Astrocyte (in vitro differentiated cells and primary cell): ENCODE results near the gene ANK3. TPM values are rescaled to one million over a fixed set of nuclear protein-coding genes. Genes with fewer than 3 reads are reported as not detected.

Experiments
- DNase-seq: peaks from one replicate; pipeline ENCODE4 v3.0.0-alpha.2; 2010; ENCODE audit warnings: low read depth
- FAIRE-seq: peaks from 2 replicates; lab custom pipeline; 2011; peaks lifted over from hg19 to GRCh38; lab: Jason Lieb, UNC
- H2AFZ ChIP-seq: 2 replicates; pipeline ENCODE4 v1.6.0; 2012; ENCODE audit warnings: low read depth, low read length, inconsistent platforms
- H3K27ac ChIP-seq: 2 replicates; pipeline ENCODE4 v1.5.1; 2011; ENCODE audit warnings: low read depth, low read length, inconsistent platforms
- H3K27me3 ChIP-seq: 2 replicates; pipeline ENCODE4 v1.6.0; 2011; ENCODE audit warnings: low read length, inconsistent platforms; ENCODE audit not compliant: insufficient read depth
- H3K36me3 ChIP-seq: 2 replicates; pipeline ENCODE4 v1.5.1; 2011; ENCODE audit warnings: low read length, inconsistent platforms; ENCODE audit not compliant: insufficient read depth
- H3K4me1 ChIP-seq: 2 replicates; pipeline ENCODE4 v1.5.1; 2011; ENCODE audit warnings: low read length, inconsistent platforms; ENCODE audit not compliant: insufficient read depth
- H3K4me2 ChIP-seq: 2 replicates; pipeline ENCODE4 v1.6.0; 2012; ENCODE audit warnings: low read length, inconsistent platforms
- H3K4me3 ChIP-seq: 2 replicates; pipeline ENCODE4 v1.5.1; 2011; ENCODE audit warnings: low read depth, mild to moderate bottlenecking, low read length, inconsistent platforms; ENCODE audit not compliant: insufficient read depth
- H3K79me2 ChIP-seq: 2 replicates; pipeline ENCODE4 v1.6.0; 2012; ENCODE audit warnings: mild to moderate bottlenecking, low read length, inconsistent platforms; ENCODE audit not compliant: insufficient read depth
- H3K9ac ChIP-seq: 2 replicates; pipeline ENCODE4 v1.6.0; 2012; ENCODE audit warnings: mild to moderate bottlenecking, low read length, inconsistent platforms
- H3K9me3 ChIP-seq: 2 replicates; pipeline ENCODE4 v1.5.1; 2012; ENCODE audit warnings: low read depth, mild to moderate bottlenecking, low read length, inconsistent platforms; ENCODE audit not compliant: insufficient read depth
- H4K20me1 ChIP-seq: 2 replicates; pipeline ENCODE4 v1.6.0; 2012; ENCODE audit warnings: low read length, inconsistent platforms; ENCODE audit not compliant: insufficient read depth
- H3K27ac Mint-ChIP-seq: one replicate; pipeline ENCODE4 v1.8.0; 2021; ENCODE audit warnings: mild to moderate bottlenecking, mixed read lengths; ENCODE audit not compliant: unreplicated experiment
- H3K27me3 Mint-ChIP-seq: one replicate; pipeline ENCODE4 v1.8.0; 2021; ENCODE audit warnings: low read depth, mixed read lengths; ENCODE audit not compliant: unreplicated experiment
- H3K36me3 Mint-ChIP-seq: one replicate; pipeline ENCODE4 v1.8.0; 2021; ENCODE audit warnings: low read depth, mixed read lengths; ENCODE audit not compliant: unreplicated experiment
- H3K4me1 Mint-ChIP-seq: one replicate; pipeline ENCODE4 v1.8.0; 2021; ENCODE audit warnings: low read depth, mixed read lengths; ENCODE audit not compliant: unreplicated experiment
- H3K4me3 Mint-ChIP-seq: one replicate; pipeline ENCODE4 v1.8.0; 2021; ENCODE audit warnings: mild to moderate bottlenecking, moderate library complexity, mixed read lengths; ENCODE audit not compliant: unreplicated experiment
- H3K9me3 Mint-ChIP-seq: one replicate; pipeline ENCODE4 v1.8.0; 2021; ENCODE audit warnings: mild to moderate bottlenecking, mixed read lengths; ENCODE audit not compliant: unreplicated experiment
- EZH2 ChIP-seq: IDR thresholded peaks from 2 replicates; pipeline ENCODE4 v1.6.1; 2012; ENCODE audit warnings: mild to moderate bottlenecking, low read length, inconsistent platforms; ENCODE audit not compliant: insufficient read depth
- total RNA-seq: library from RNA; stranded (reverse); gene quantifications from 2 replicates; pipeline ENCODE4 v1.2.1, GENCODE V29; 2021
- TF ChIP-seq, protein P1 (sequence below): IDR thresholded peaks from 2 replicates; pipeline ENCODE4 v1.5.1; 2011; ENCODE audit warnings: low read depth, mild to moderate bottlenecking, inconsistent platforms, low read length, moderate library complexity; ENCODE audit not compliant: insufficient read depth

The ANK3 gene
- total RNA-seq, 1 donor from 2014 or later: 21.1 TPM

DNA sequence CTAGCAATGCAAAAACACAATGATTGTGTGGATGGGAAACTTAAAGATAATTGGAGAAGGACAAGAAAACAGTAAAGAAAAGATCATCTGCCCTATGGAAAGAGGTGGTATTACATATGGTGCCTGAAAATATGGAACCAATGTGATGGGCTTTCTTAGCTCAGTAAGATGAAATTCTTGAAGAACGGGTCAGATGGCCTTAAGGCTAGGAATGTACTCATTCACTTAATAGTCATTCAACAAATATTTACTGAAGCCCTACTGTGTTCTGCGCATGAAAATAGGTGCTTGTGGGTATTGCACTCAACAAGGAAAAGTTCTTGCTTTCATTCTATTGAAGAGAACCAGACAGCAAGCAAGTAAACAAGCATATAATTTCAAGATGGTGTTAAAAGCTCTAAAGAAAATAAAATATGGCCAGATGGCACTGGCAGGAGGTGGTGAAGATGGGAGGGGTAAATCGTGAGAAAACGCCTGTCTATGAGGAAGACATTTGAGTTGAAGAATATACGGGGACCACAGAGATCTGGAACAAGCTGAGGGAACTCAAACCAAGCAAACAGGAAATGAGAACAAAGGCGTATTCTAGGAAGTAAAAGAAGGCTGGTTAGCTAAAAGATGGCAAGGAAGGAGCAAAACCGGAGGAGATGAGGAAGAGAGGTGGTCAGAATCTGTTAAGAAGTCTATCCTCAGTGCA, 179.7 kb downstream of the ANK3 start:
- H3K27ac Mint-ChIP-seq: no peak overlapping the region

DNA sequence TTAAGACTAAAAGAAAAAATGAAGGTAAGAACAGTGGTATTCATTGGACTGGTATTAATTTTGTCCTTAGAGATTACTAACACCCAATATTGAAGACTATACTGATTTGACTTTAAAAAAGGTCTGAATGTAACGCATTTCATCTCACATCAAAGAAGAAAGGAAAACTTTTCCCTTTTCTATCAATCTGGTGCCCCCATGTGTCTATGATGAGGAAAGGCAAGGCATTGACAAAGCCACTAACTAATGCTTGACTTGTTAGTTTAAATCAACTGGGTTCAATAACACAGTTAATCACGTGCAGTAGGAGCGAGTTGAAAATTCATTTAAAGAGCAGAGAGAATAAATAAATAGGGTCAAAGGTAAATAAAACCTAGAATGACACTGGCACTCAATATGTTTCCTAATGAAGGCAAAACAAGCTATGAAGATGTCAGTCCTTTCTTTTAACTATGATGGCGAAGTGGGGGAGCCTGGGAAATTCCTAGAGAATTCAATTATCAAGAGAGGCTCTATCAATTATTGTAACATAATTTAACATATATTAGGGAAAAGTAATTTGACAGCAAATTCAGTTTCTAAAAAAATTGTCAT, 180.9 kb downstream of the ANK3 start:
- no peaks in the 10 kb centered on the region for H3K4me1 ChIP-seq
- no peak overlapping the region for H3K9ac ChIP-seq
- no peak overlapping the region for H3K27ac ChIP-seq
- peaks cover 2% of the 10 kb centered on the region for H3K9me3 Mint-ChIP-seq
- TF ChIP-seq EZH2: no peak
- TF ChIP-seq, protein P1, sequence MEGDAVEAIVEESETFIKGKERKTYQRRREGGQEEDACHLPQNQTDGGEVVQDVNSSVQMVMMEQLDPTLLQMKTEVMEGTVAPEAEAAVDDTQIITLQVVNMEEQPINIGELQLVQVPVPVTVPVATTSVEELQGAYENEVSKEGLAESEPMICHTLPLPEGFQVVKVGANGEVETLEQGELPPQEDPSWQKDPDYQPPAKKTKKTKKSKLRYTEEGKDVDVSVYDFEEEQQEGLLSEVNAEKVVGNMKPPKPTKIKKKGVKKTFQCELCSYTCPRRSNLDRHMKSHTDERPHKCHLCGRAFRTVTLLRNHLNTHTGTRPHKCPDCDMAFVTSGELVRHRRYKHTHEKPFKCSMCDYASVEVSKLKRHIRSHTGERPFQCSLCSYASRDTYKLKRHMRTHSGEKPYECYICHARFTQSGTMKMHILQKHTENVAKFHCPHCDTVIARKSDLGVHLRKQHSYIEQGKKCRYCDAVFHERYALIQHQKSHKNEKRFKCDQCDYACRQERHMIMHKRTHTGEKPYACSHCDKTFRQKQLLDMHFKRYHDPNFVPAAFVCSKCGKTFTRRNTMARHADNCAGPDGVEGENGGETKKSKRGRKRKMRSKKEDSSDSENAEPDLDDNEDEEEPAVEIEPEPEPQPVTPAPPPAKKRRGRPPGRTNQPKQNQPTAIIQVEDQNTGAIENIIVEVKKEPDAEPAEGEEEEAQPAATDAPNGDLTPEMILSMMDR: peak; percentile 76
- no peaks in the 10 kb centered on the region for H4K20me1 ChIP-seq
- H2AFZ ChIP-seq: no peak overlapping the region
- DNase-seq: no peak
- no peaks in the 10 kb centered on the region for H3K9me3 ChIP-seq
- H3K27ac Mint-ChIP-seq: no peak overlapping the region
- H3K4me1 Mint-ChIP-seq: no peaks in the 10 kb centered on the region
- H3K4me3 ChIP-seq: no peak overlapping the region
- no peaks in the 10 kb centered on the region for H3K27me3 Mint-ChIP-seq
- H3K4me3 Mint-ChIP-seq: no peak overlapping the region
- no peaks in the 10 kb centered on the region for H3K79me2 ChIP-seq
- FAIRE-seq: peak; percentile 98
- no peaks in the 10 kb centered on the region for H3K36me3 Mint-ChIP-seq
- H3K4me2 ChIP-seq: no peak overlapping the region
- no peaks in the 10 kb centered on the region for H3K36me3 ChIP-seq
- H3K27me3 ChIP-seq: no peaks in the 10 kb centered on the region

More for the DNA sequence above, 179.7 kb downstream of the ANK3 start:
- H3K27ac ChIP-seq: no peak overlapping the region
- Mint-ChIP-seq H3K27me3 (no peaks in the 10 kb centered on the region), H3K9me3 (peaks cover 2% of the 10 kb centered on the region), H3K4me3 (no peak overlapping the region), H3K4me1 (no peaks in the 10 kb centered on the region), H3K36me3 (no peaks in the 10 kb centered on the region)
- no peaks in the 10 kb centered on the region for H3K9me3 ChIP-seq
- no peak overlapping the region for H3K9ac ChIP-seq
- no peak overlapping the region for H2AFZ ChIP-seq
- no peak overlapping the region for H3K4me2 ChIP-seq
- no peaks in the 10 kb centered on the region for H4K20me1 ChIP-seq
- FAIRE-seq (no peak), DNase-seq (no peak)
- no peaks in the 10 kb centered on the region for H3K36me3 ChIP-seq
- H3K79me2 ChIP-seq: no peaks in the 10 kb centered on the region
- no peak for TF ChIP-seq EZH2
- TF ChIP-seq, protein P1: no peak
- H3K4me1 ChIP-seq: no peaks in the 10 kb centered on the region
- no peaks in the 10 kb centered on the region for H3K27me3 ChIP-seq
- H3K4me3 ChIP-seq: no peak overlapping the region

DNA sequence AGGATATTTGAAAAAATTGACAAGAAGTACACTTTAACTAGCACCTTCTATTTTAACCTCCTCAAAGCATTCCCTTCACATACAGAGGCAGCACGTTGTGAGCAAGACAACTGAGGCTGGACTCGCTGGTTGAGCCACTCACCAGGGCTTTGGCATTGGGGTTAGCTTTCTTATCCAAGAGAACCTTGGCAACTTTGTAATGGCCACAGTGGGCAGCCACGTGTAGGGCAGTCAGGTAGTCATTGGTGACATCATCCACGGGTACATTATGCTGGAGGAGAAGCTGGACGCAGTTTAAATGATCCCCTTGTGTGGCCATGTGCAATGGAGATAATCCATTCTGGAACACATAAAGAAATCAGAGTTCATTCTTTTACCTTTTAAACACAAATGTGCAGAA, 181.8 kb downstream of the ANK3 start:
- Mint-ChIP-seq H3K4me1 (no peaks in the 10 kb centered on the region), H3K27ac (no peak overlapping the region), H3K9me3 (peaks cover 2% of the 10 kb centered on the region), H3K27me3 (no peaks in the 10 kb centered on the region), H3K4me3 (no peak overlapping the region), H3K36me3 (no peaks in the 10 kb centered on the region)
- Histone ChIP-seq H3K36me3 (no peaks in the 10 kb centered on the region), H3K79me2 (no peaks in the 10 kb centered on the region), H3K27ac (no peak overlapping the region), H3K27me3 (no peaks in the 10 kb centered on the region), H3K4me1 (no peaks in the 10 kb centered on the region), H3K4me2 (no peak overlapping the region), H3K9me3 (no peaks in the 10 kb centered on the region), H4K20me1 (no peaks in the 10 kb centered on the region), H3K4me3 (no peak overlapping the region), H3K9ac (no peak overlapping the region), H2AFZ (no peak overlapping the region)
- TF ChIP-seq, protein P1: no peak
- no peak for TF ChIP-seq EZH2
- FAIRE-seq (no peak), DNase-seq (no peak)
